ENCODE results near the gene FAM163B.
"Not testable (repeated sequence)": the region's sequence is repeated elsewhere in the genome, so short reads cannot be mapped to it uniquely, and the experiment has no call there.

Gene FAM163B

GRCh38 chr9:133640160-133640559, 31.0 kb upstream of the FAM163B start:
- DNase-seq: no peak

- no peak for DNase-seq
Observed at GRCh38 chr9:133639613-133640012, 30.4 kb upstream of the FAM163B start.

DNA sequence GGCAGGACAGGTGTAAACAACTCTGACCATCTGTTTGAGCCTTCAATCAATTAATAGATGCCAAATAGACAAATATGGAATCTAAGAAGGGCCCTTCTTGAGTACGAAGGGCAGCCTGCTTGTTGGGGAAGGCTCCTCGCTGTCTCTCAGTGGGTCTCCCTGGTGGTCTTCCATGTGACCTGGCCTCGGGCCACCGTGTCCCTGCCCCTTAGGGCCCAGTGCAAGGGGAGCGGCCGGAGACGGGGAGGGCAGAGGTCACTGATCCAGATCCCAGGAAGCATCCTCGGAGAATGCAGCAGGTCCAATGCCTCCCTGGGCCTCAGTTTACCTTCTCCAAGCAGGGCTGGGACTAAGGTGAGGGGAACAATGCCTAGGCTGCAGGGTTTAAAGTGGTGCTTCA, 29.5 kb upstream of the FAM163B start:
- DNase-seq: no peak

DNA sequence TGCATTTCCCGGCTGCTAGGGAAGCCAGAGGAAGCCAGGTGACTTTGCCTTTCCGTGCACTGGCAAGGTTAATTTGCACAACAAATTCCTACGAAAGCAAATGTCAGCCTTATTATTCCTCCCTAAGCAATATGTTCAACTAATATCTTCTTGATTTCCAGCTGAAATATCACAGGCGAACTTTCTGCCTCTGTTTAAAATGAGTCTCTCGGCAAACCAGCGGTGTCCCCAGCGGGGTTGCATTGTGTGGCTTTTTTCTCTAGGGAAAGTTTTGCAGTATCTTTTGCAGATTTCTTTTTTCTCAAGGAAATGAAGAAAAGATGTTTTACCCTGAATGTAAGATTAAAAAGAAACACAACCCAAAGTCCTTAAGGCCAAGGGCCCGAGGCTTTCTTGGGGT, 28.9 kb upstream of the FAM163B start:
- no peak for DNase-seq

GRCh38 chr9:133637451-133638055, 28.4 kb upstream of the FAM163B start:
- DNase-seq: no peak

GRCh38 chr9:133636902-133637301, 27.7 kb upstream of the FAM163B start:
- DNase-seq: no peak

DNA sequence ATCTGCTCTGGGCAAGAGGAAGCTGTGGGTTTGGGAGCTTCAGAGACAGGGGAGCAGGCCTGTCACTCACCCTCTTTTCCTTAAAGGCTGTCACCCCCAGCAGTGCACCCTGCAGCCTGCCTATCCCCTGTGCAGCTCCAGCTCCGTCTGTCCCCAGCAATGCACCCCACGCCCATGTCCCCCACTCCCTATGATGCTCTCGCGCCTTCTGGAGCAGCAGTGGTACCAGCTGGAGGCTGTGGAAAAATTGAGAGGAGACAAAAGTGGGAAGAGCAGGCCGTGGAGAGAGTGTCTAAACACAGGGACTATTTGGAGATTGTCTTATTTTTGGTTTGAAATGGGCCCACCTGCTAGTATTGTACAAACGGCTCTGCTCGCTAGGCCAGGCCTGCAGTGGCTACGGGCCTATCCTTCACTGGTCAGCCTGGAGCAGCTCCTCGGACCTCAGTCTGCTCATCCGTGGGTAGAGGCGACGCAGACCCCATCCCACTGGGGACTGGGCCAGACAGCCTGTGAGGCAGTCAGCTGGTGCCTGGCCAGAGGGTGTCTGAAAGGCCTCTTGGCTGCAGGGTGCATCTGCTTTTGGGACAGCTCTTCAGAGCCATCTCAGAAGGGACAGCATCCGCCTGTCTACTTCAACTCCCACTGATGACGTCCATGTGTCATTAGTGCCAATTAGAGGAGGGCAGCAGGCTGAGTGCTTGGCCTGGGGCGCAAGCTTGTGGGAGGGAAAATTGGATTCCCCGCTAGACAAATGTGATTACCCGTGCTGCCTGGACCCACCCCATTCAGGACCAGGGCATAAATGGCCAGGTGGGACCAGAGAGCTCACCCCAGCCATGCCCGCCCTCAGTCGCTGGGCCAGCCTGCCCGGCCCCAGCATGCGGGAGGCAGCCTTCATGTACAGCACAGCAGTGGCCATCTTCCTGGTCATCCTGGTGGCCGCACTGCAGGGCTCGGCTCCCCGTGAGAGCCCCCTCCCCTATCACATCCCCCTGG, 26.6 kb upstream of the FAM163B start, which contains the start of gene DBH:
Gene DBH, plus strand, starts transcription at position 831 of the 999 bp plus-strand sequence. Its CDS starts 9 bp downstream, at position 840.
- DNase-seq: no peak

- no peak for DNase-seq
Observed at GRCh38 chr9:133635098-133635497, 25.9 kb upstream of the FAM163B start.

DNA sequence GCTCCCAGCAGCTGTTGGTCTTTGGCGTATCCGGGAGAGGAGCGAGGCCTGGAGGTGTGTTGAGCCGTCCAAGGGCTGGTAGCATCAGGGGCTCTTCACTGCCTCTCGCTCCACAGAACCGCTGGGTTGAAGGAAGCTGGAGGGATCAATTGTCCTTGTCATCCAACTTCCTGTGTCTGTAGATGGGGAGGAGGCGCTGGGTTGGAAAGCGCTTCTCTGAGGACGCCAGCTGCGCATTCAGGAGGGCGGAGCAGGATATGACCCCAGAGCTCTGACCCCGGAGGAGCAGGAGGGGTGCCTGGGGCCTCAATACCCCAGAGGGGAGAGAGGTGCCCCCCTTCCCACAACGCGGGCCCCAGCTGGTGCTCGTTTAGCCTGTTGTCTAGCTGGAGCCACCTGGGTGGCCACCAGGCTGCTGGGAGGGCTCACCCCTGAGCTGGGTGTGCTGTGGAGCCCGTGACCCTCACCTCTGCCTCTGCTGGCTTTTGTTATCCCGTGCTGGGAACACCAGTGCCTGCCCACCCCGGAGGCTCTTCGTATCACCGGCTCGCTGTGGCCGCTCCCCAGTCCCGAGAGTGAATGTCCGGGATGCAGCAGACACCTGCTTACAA, 25.0 kb upstream of the FAM163B start:
- DNase-seq: no peak

- DNase-seq: no peak
Observed at GRCh38 chr9:133633681-133634080, 24.5 kb upstream of the FAM163B start.

- no peak for DNase-seq
Observed at GRCh38 chr9:133632806-133633680, 23.9 kb upstream of the FAM163B start.

DNA sequence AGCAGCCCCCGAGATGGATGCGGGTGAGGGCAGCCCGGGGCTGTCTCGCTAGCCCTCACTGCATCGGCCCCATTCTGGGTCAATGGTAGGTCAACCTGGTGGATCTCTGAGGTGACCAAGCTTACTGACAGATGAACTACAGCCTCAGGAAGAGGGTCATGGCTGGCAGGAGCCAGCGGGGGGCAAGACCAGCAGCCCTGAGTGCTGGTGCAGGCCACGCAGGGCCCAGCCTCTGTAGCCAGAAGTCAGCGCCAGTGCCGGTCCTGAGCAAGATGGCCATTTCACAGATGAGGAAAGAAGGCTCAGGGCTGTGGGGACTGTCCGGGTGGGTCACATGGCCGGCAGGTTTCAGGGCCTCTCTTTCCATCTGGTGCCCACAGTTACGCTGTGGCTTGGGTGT, 21.9 kb upstream of the FAM163B start:
- DNase-seq: no peak

GRCh38 chr9:133629221-133630110, 20.3 kb upstream of the FAM163B start:
- no peak for DNase-seq

DNA sequence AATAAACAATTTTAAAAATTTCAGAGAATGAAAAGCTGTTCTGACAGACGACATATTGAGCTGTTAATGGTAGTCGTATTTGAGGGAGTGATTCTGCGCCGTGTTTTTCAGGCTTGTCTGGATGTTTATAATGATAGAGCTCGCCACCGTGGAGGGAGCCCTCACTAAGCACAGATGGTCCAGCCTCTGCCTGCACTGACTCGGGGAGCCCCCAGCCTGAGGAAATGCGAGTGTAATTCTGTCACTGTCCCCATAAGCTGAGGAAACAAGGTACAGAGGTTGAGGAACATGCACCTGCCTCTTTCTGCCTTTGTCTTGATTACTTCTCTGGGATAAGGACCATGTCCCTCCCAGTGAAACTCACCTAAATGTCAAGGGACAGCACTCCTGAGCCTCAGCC, 19.6 kb upstream of the FAM163B start:
- DNase-seq: no peak

DNA sequence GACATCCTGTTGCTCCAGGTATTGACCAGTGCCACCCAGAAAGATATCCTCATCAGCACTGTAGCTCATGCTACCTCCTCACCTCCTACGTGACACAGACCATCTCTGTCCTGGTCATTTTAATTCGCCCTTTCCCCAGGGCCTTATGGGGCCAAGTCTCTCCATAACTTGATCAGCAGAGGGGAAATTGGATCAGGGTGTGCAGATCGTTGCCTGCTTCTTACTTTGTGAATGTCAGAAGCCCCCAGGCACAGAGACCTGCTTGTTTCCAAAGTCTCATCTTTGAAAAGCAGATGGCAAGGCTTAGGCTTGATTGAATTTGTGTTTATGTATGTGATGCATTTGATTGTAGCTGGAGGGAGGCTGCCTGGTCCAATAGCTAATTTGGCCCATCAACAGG, 18.2 kb upstream of the FAM163B start:
- no peak for DNase-seq

- not testable (repeated sequence) for DNase-seq
Observed at GRCh38 chr9:133626008-133626407, 16.8 kb upstream of the FAM163B start.

GRCh38 chr9:133622555-133622954, 13.4 kb upstream of the FAM163B start:
- no peak for DNase-seq

- DNase-seq: no peak
Observed at GRCh38 chr9:133621725-133622267, 12.6 kb upstream of the FAM163B start.

- DNase-seq: peak in 2 of 56 donors; percentile 6 to 15
Observed at GRCh38 chr9:133619791-133620190, 10.6 kb upstream of the FAM163B start.

DNA sequence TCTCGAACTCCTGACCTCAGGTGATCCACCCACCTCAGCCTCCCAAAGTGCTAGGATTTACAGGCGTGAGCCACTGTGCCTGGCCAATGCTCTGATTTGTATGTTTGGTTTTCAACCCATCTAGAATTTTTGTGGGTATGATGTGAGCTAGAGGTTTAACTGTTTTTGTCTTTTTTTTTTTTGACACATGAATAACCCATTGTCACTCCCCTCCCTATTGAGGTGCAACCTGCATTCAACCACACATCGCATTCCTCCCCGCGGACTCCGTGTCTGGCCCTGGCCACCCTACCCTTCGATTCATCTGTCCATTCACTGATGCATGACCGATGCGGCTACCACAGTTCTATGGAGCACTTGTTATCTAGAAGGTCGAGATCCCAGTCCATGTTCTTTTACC, 9.5 kb upstream of the FAM163B start:
- DNase-seq: no peak
